GM11168 (cell line): ENCODE measurements around the gene WDR54.

Experiments used
- in situ Hi-C: fragments of 300-500 bp; cut with MboI; formaldehyde crosslinking; loops from one replicate; pipeline ENCODE4 v1.12.0; 2022; ENCODE audit warnings: low sequenced_read_pairs; ENCODE audit not compliant: unreplicated experiment

WDR54 gene

GRCh38 chr2:74421221-74421870 is at the start of gene WDR54, which contains the start of gene C2orf81:
Gene WDR54 (plus strand): TSS chr2:74421730. CDS start chr2:74422154, 424 bp downstream.
Gene C2orf81 (minus strand): TSS chr2:74421619. CDS start chr2:74421560, 59 bp downstream.
- in situ Hi-C loops, result no loop called here

GRCh38 chr2:74372674-74373073 is 48.9 kb upstream of the WDR54 start:
- in situ Hi-C loops, result no loop called here

- in situ Hi-C loops, result no loop called here
These were observed 48.3 kb upstream of the WDR54 start for GRCh38 chr2:74373221-74373676.

GRCh38 chr2:74373985-74374384 is 47.5 kb upstream of the WDR54 start:
- in situ Hi-C loops, result no loop called here

GRCh38 chr2:74374509-74375205 is 46.9 kb upstream of the WDR54 start:
- in situ Hi-C loops, result no loop called here

GRCh38 chr2:74375838-74376237 is 45.7 kb upstream of the WDR54 start:
- in situ Hi-C loops, result no loop called here

- in situ Hi-C loops, result no loop called here
These were observed 43.5 kb upstream of the WDR54 start for GRCh38 chr2:74378007-74378406.

GRCh38 chr2:74379851-74380789 is 41.4 kb upstream of the WDR54 start, which contains the start of gene DCTN1:
Gene DCTN1 (minus strand): TSS chr2:74380311. CDS start chr2:74380037, 274 bp downstream.
- in situ Hi-C loops, result no loop called here

GRCh38 chr2:74381751-74382150 is 39.8 kb upstream of the WDR54 start:
- in situ Hi-C loops, result no loop called here

GRCh38 chr2:74383254-74383653 is 38.3 kb upstream of the WDR54 start:
- in situ Hi-C loops, result no loop called here

GRCh38 chr2:74384051-74384450 is 37.5 kb upstream of the WDR54 start:
- in situ Hi-C loops, result no loop called here

GRCh38 chr2:74385396-74385795 is 36.1 kb upstream of the WDR54 start:
- in situ Hi-C loops, result no loop called here

- in situ Hi-C loops, result no loop called here
These were observed 34.2 kb upstream of the WDR54 start for GRCh38 chr2:74387346-74387745.

GRCh38 chr2:74390606-74391005 is 30.9 kb upstream of the WDR54 start:
- in situ Hi-C loops, result no loop called here

GRCh38 chr2:74391209-74391579 is 30.3 kb upstream of the WDR54 start:
- in situ Hi-C loops, result no loop called here

- in situ Hi-C loops, result no loop called here
These were observed 29.7 kb upstream of the WDR54 start for GRCh38 chr2:74391580-74392448.

- in situ Hi-C loops, result no loop called here
These were observed 29.1 kb upstream of the WDR54 start for GRCh38 chr2:74392449-74392743.

GRCh38 chr2:74393525-74393924 is 28.0 kb upstream of the WDR54 start:
- in situ Hi-C loops, result no loop called here

- in situ Hi-C loops, result no loop called here
These were observed 25.4 kb upstream of the WDR54 start for GRCh38 chr2:74396149-74396548.

GRCh38 chr2:74399785-74400184 is 21.7 kb upstream of the WDR54 start:
- in situ Hi-C loops, result no loop called here
